Upper lobe of left lung (tissue), 4 donors: ENCODE measurements around the gene SLC15A2.

Experiments
- CTCF ChIP-seq, 6 experiments: fragments of 450-650 bp in 4 of 6; fragments of 200-600 bp in 2 of 6; sonication (generic) in 2 of 6; IDR thresholded peaks; one replicate each; pipeline ENCODE4 v1.5.1; 2016 to 2019; ENCODE audit warnings: antibody characterized with exemption in 6 of 6
- EP300 ChIP-seq, 4 donors: sonication (generic); formaldehyde crosslinking; IDR thresholded peaks; one replicate each; pipeline ENCODE4 v1.5.1; 2017; ENCODE audit warnings: antibody characterized with exemption in 4 of 4, control low read depth in 2 of 4
- POLR2A ChIP-seq, 4 donors: fragments of 450-650 bp; IDR thresholded peaks; one replicate each; pipeline ENCODE4 v1.5.1; 2016 to 2017; ENCODE audit warnings: antibody characterized with exemption in 4 of 4, mild to moderate bottlenecking in 2 of 4

DNA sequence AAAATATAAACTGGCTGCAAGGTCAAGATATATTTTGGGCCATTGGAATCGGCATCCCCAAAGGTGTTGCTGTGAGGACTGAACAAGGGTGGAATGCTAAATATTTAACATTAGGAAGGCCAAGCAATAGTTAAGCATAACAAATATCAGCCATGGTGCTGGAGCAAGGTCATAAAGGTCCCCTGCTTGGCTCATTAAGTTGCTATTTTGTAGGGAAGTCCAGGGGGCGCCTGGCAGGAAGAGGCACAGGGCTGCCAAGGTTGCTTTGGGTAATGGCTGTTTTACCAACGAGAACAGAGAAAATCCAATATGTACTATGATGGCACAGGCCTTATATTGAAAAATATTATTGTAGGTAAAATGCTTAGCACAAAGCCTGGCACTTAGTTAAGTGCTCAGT lies 62.2 kb downstream of the SLC15A2 start:
- TF ChIP-seq CTCF (IDR thresholded peaks at IDR 0.05) (no peak), POLR2A (IDR thresholded peaks at IDR 0.05) (no peak), EP300 (IDR thresholded peaks at IDR 0.05) (no peak)
